ENCODE data around the gene TSPAN18.

The TSPAN18 gene

GRCh38 chr11:44699497-44700408 lies 27.0 kb upstream of the TSPAN18 start:
- no peak for DNase-seq (ENCODE audit: low spot score in 2 of 2)
- Histone ChIP-seq H3K27me3 (ENCODE audit: low read depth) (peaks cover 3% of the 10 kb centered on the region; the same call in 1 of the 2 replicates), H3K4me3 (no peak overlapping the region), H3K9me3 (no peaks in the 10 kb centered on the region; the same call in 1 of the 2 replicates), H3K4me1 (no peaks in the 10 kb centered on the region), H3K36me3 (replicated peaks) (no peaks in the 10 kb centered on the region)
- in situ Hi-C loops (cut with MboI; ENCODE audit: low sequenced_read_pairs): no loop called here

DNA sequence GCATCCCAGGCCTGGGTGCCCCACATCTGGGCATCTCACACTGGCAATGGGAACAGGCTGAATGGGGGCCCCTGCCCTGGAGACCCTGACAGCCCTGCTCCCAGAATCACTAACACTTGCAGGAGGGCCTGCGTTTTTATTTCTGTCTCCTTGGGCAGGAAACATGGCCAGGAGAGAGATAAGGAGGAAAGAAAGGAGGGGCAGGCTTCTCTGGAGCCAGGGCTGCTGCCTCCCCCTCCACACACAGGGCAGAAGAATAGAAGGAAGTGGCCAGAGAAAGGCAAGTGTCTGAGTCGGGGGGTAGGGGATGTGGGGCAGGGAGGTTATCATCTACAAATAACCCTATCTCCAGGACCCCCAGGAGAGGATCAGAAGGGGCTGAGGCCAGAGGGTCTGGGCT lies 25.5 kb upstream of the TSPAN18 start:
- no peak for DNase-seq (ENCODE audit: low spot score in 2 of 2)
- in situ Hi-C loops (cut with MboI; ENCODE audit: low sequenced_read_pairs): no loop called here
- Histone ChIP-seq H3K4me3 (no peak overlapping the region), H3K4me1 (no peaks in the 10 kb centered on the region), H3K9me3 (no peaks in the 10 kb centered on the region; the same call in 1 of the 2 replicates), H3K27me3 (ENCODE audit: low read depth) (peaks cover 3% of the 10 kb centered on the region; the same call in 1 of the 2 replicates), H3K36me3 (replicated peaks) (no peaks in the 10 kb centered on the region)

DNA sequence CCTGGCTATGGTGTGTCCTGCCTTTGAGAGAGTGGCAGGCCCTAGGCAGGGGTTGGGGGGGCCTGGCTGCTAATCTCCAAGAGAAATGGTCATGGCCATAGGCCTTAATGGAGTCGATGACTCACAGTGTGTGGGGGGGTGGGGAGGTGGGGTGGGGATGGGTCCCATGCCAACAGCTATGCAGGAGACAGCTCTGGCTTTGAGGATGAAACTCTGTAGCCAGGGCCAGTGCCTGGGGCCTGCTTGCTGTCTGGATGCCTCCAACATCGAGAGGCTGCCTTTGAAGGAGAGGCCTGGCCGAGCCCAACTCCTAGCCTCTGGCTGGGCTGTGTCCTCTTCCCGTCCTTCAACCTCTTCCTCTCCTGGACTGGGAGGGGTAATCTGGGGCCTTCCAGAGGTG lies 23.9 kb upstream of the TSPAN18 start:
- in situ Hi-C loops (cut with MboI; ENCODE audit: low sequenced_read_pairs): no loop called here
- Histone ChIP-seq H3K36me3 (replicated peaks) (no peaks in the 10 kb centered on the region), H3K9me3 (no peaks in the 10 kb centered on the region; the same call in 1 of the 2 replicates), H3K4me3 (no peak overlapping the region), H3K27me3 (ENCODE audit: low read depth) (peaks cover 3% of the 10 kb centered on the region; the same call in 1 of the 2 replicates), H3K4me1 (no peaks in the 10 kb centered on the region)
- no peak for DNase-seq (ENCODE audit: low spot score in 2 of 2)

DNA sequence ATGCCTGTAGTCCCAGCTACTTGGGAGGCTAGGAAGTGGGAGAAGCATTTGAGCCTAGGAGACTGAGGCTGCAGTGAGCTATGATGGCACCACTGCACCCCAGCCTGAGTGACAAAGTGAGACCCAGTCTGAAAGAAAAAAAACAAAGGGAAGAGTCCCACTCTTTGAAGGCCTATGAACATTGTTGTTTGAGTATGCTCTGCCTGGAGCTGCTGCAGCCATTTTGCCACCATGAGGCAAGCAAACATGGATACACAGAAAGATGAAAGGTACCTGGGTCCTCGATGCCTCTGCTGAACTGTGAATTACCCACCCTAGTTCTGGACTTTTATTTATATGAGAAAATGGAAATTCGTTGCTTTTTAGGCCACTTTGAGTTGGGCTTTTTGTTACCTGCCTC lies 19.7 kb upstream of the TSPAN18 start:
- Histone ChIP-seq H3K27me3 (ENCODE audit: low read depth) (no peaks in the 10 kb centered on the region), H3K4me3 (no peak overlapping the region), H3K9me3 (no peaks in the 10 kb centered on the region; the same call in 1 of the 2 replicates), H3K4me1 (no peaks in the 10 kb centered on the region), H3K36me3 (replicated peaks) (no peaks in the 10 kb centered on the region)
- no peak for DNase-seq (ENCODE audit: low spot score in 2 of 2)
- in situ Hi-C loops (cut with MboI; ENCODE audit: low sequenced_read_pairs): no loop called here

DNA sequence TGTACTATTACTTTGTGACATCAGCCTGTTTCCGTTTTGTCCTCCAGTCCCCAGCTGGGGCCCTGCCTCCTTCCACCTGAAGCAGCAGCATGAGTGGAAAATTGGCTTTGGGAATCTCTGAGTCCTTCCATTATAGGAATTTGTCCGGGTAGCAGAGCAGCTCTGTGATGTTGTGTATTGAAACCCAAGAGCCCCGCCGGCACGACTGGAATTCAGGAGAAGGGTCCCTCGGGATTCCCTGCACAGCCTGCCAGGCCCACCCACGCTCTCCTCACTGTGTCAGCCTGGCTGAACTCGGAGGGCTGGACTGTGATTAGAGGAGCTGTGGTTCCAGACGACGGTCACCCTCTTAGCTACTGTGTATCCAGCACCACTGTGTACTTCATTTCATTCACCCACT lies 18.8 kb upstream of the TSPAN18 start:
- Histone ChIP-seq H3K27me3 (ENCODE audit: low read depth) (no peaks in the 10 kb centered on the region), H3K4me1 (no peaks in the 10 kb centered on the region), H3K9me3 (no peaks in the 10 kb centered on the region; the same call in 1 of the 2 replicates), H3K4me3 (no peak overlapping the region), H3K36me3 (replicated peaks) (no peaks in the 10 kb centered on the region)
- DNase-seq (ENCODE audit: low spot score in 2 of 2): no peak
- in situ Hi-C loops (cut with MboI; ENCODE audit: low sequenced_read_pairs): no loop called here

DNA sequence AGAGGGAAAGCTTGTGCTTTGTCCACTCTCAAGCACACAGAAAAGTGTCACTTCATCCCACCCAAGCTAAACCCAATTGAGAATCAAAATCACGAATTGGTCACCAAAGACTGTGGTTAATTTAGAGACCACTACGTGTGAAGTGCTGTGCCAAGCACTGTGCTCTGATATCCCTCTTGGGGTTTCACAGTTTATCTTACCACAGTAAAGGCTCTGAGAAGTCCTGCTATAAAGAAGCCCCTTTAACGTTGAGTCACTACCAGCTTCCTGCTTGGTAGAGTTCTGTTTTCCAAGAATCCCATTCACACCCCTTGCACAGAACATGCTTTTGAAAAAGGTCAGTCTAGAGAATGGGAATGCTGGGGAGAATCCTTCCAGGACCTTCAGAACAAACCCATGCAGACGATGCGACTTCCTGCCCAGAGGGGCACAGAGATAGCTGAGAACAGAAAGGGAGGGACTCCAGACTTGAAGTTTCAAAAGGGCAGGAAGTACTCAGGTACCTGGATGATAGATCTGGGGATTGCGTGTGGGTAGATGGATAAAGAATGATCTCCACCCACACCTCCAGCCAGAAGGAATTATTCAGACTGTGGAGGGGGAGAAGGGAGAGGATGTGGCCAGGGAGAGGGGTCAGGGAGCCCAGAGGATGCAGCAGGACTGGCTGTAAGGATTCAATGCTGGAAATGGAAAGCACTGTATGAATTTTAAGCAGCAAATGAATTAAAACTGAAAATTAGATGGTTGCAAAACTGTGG lies 18.1 kb upstream of the TSPAN18 start:
- no peaks in the 10 kb centered on the region; the same call in 1 of the 2 replicates for H3K9me3 ChIP-seq
- no peak for DNase-seq (ENCODE audit: low spot score in 2 of 2)
- no peaks in the 10 kb centered on the region for H3K4me1 ChIP-seq
- no peak overlapping the region for H3K4me3 ChIP-seq
- H3K27me3 ChIP-seq (ENCODE audit: low read depth): no peaks in the 10 kb centered on the region
- in situ Hi-C loops (cut with MboI; ENCODE audit: low sequenced_read_pairs): no loop called here
- H3K36me3 ChIP-seq (replicated peaks): no peaks in the 10 kb centered on the region

GRCh38 chr11:44709281-44709562 lies 17.5 kb upstream of the TSPAN18 start:
- in situ Hi-C loops (cut with MboI; ENCODE audit: low sequenced_read_pairs): no loop called here
- no peaks in the 10 kb centered on the region for H3K36me3 ChIP-seq (replicated peaks)
- no peak for DNase-seq (ENCODE audit: low spot score in 2 of 2)

GRCh38 chr11:44709966-44710365 lies 16.8 kb upstream of the TSPAN18 start:
- Histone ChIP-seq H3K4me1 (no peaks in the 10 kb centered on the region), H3K36me3 (replicated peaks) (no peaks in the 10 kb centered on the region), H3K9me3 (no peaks in the 10 kb centered on the region), H3K4me3 (no peak overlapping the region), H3K27me3 (ENCODE audit: low read depth) (no peaks in the 10 kb centered on the region)
- in situ Hi-C loops (cut with MboI; ENCODE audit: low sequenced_read_pairs): no loop called here
- DNase-seq (ENCODE audit: low spot score in 2 of 2): no peak

More at GRCh38 chr11:44709281-44709562, 17.5 kb upstream of the TSPAN18 start:
- no peak overlapping the region for H3K4me3 ChIP-seq
- H3K27me3 ChIP-seq (ENCODE audit: low read depth): no peaks in the 10 kb centered on the region
- no peaks in the 10 kb centered on the region for H3K4me1 ChIP-seq
- H3K9me3 ChIP-seq: no peaks in the 10 kb centered on the region

- in situ Hi-C loops (cut with MboI; ENCODE audit: low sequenced_read_pairs): no loop called here
- no peaks in the 10 kb centered on the region for H3K4me1 ChIP-seq
- DNase-seq (ENCODE audit: low spot score in 2 of 2): no peak
- no peak overlapping the region for H3K4me3 ChIP-seq
- H3K27me3 ChIP-seq (ENCODE audit: low read depth): no peaks in the 10 kb centered on the region
- H3K9me3 ChIP-seq: no peaks in the 10 kb centered on the region
- H3K36me3 ChIP-seq (replicated peaks): no peaks in the 10 kb centered on the region
These were observed 15.5 kb upstream of the TSPAN18 start for GRCh38 chr11:44711113-44711786.

- Histone ChIP-seq H3K27me3 (ENCODE audit: low read depth) (no peaks in the 10 kb centered on the region), H3K36me3 (replicated peaks) (no peaks in the 10 kb centered on the region), H3K4me3 (no peak overlapping the region), H3K4me1 (no peaks in the 10 kb centered on the region), H3K9me3 (no peaks in the 10 kb centered on the region)
- in situ Hi-C loops (cut with MboI; ENCODE audit: low sequenced_read_pairs): no loop called here
- DNase-seq (ENCODE audit: low spot score in 2 of 2): no peak
These were observed 14.8 kb upstream of the TSPAN18 start for GRCh38 chr11:44711787-44712608.

DNA sequence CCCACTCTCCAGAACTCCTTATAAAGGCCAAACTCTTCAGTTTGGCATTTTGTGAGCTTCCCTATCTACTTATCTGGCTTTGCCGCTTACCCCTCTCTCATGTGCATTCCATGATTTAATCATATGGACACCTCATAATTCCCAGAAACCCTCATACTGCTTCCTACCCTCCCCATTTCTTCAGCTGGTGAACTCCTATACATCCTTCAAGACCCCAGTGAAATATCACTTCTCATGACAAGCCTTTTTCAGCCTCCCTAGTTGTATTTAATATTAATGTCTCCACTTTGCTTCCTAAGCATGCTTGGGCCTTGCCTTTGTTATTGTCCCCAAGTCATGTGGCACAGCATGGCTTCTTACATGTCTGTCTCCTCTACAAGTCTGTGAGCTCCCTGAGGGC lies 13.7 kb upstream of the TSPAN18 start:
- no peaks in the 10 kb centered on the region for H3K9me3 ChIP-seq
- no peak for DNase-seq (ENCODE audit: low spot score in 2 of 2)
- no peak overlapping the region for H3K4me3 ChIP-seq
- no peaks in the 10 kb centered on the region for H3K4me1 ChIP-seq
- no peaks in the 10 kb centered on the region for H3K27me3 ChIP-seq (ENCODE audit: low read depth)
- no peaks in the 10 kb centered on the region for H3K36me3 ChIP-seq (replicated peaks)
- in situ Hi-C loops (cut with MboI; ENCODE audit: low sequenced_read_pairs): no loop called here

DNA sequence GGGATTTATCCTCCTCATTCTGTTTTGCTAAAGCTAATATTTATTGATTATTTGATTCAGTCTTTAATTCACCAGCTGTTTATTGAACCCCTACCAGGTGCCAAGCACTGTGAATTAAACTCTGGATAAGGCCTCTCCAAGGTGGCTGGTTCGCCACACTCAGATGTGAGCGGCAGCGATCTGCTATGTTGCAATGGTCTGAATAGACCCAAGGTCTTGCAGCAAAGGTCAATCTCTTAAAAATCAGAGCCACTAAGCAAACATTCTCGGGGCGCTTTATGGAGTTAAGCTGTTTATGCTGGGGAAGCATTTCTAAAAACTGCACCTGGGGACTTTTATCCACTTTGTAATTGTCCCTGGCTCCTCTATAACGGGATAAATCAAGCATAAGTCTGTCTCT lies 10.5 kb upstream of the TSPAN18 start:
- DNase-seq (ENCODE audit: low spot score in 2 of 2): no peak
- H3K9me3 ChIP-seq: no peaks in the 10 kb centered on the region
- in situ Hi-C loops (cut with MboI; ENCODE audit: low sequenced_read_pairs): no loop called here
- no peaks in the 10 kb centered on the region for H3K36me3 ChIP-seq (replicated peaks)
- H3K4me1 ChIP-seq: no peaks in the 10 kb centered on the region
- no peaks in the 10 kb centered on the region for H3K27me3 ChIP-seq (ENCODE audit: low read depth)
- H3K4me3 ChIP-seq: no peak overlapping the region

- DNase-seq (ENCODE audit: low spot score in 2 of 2): no peak
These were observed 8.7 kb upstream of the TSPAN18 start for GRCh38 chr11:44718057-44718456.

More at GRCh38 chr11:44718057-44718456, 8.7 kb upstream of the TSPAN18 start:
- no peaks in the 10 kb centered on the region for H3K27me3 ChIP-seq (ENCODE audit: low read depth)
- H3K4me1 ChIP-seq: no peaks in the 10 kb centered on the region
- in situ Hi-C loops (cut with MboI; ENCODE audit: low sequenced_read_pairs): no loop called here
- no peak overlapping the region for H3K4me3 ChIP-seq
- H3K9me3 ChIP-seq: no peaks in the 10 kb centered on the region
- H3K36me3 ChIP-seq (replicated peaks): no peaks in the 10 kb centered on the region
